ENCODE data around the gene KRT37. TPM values are rescaled to one million over a fixed set of nuclear protein-coding genes. Genes with fewer than 3 reads are reported as not detected.

Gene KRT37
- total and polyA plus RNA-seq, 9 of the 15 experiments (the other 6 are each of a cell fraction or from before 2014, with no cell fraction given), result not detected

GRCh38 chr17:41440531-41441033 is 16.2 kb upstream of the KRT37 start, which contains the start of gene KRT38:
KRT38 (minus strand) TSS chr17:41440983; CDS start chr17:41440921, 62 bp downstream.
- ChIA-PET POLR2A (no interaction called here), CTCF (ENCODE audit: low intra/inter-chr PET ratio) (no interaction called here)
- BruUV-seq (replicated peaks), result no TSS peak
- no peak within 1 kb of the TSS for H3K9ac ChIP-seq (ENCODE audit: insufficient read depth in 1 of 2, low read depth in 2 of 2, low read length in 2 of 2)
- in situ Hi-C loops (cut with MboI) (no loop called here), intact Hi-C loops (cut with micrococcal nuclease) (no loop called here)
- H3K9me3 ChIP-seq (replicated peaks; ENCODE audit: control insufficient read depth, insufficient read depth, low read depth, low read length), result no peaks in the 10 kb centered on the region
- no peak within 1 kb of the TSS for H3K27ac ChIP-seq (ENCODE audit: extremely low read depth, low read depth, low read length)
- H3K9me1 ChIP-seq (ENCODE audit: control insufficient read depth, insufficient read depth, low read length), result no peaks in the 10 kb centered on the region
- no peak for FAIRE-seq
- H4K20me1 ChIP-seq (replicated peaks; ENCODE audit: control insufficient read depth, insufficient read depth, low read length), result no peaks in the 10 kb centered on the region
- no peak for ATAC-seq
- no peak for DNase-seq (ENCODE audit: extremely low read depth in 1 of 4, low spot score in 3 of 4)
- no peaks in the 10 kb centered on the region for H3K4me1 ChIP-seq (replicated peaks in 1 of 2; ENCODE audit: control insufficient read depth in 2 of 2, insufficient read depth in 2 of 2, low read length in 2 of 2)
- H3K27me3 ChIP-seq (ENCODE audit: control insufficient read depth in 2 of 2, insufficient read depth in 2 of 2, low read length in 2 of 2), result peaks cover 4 to 39% of the 10 kb centered on the region in 2 experiments; a peak in 4 of 5 replicates
- H2AFZ ChIP-seq (ENCODE audit: low read depth, low read length), result no peak within 1 kb of the TSS
- H3K36me3 ChIP-seq (ENCODE audit: control insufficient read depth, insufficient read depth, low read length), result no peaks in the 10 kb centered on the region
- H3K4me3 ChIP-seq, result no peak within 1 kb of the TSS
- TF ChIP-seq ZNF444 (CRISPR knock-in tag; IDR thresholded peaks at IDR 0.05) (no peak), FOS (IDR thresholded peaks at IDR 0.05; ENCODE audit: extremely low read depth, insufficient read length) (no peak), PKNOX1 (IDR thresholded peaks at IDR 0.05) (no peak), GTF2F1 (IDR thresholded peaks at IDR 0.05; ENCODE audit: low read depth, low read length) (no peak), DLX4 (CRISPR knock-in tag; IDR thresholded peaks at IDR 0.05) (no peak), ZNF407 (IDR thresholded peaks at IDR 0.05; ENCODE audit: low read depth) (no peak), ELF4 (CRISPR knock-in tag; IDR thresholded peaks at IDR 0.05) (no peak), SRSF7 (optimal IDR thresholded peaks at IDR 0.05; ENCODE audit: low read depth, low read length) (no peak), CC2D1A (IDR thresholded peaks at IDR 0.05) (no peak), ZNF282 (CRISPR knock-in tag; IDR thresholded peaks at IDR 0.05) (no peak), ZNF707 (CRISPR knock-in tag; conservative IDR thresholded peaks at IDR 0.05) (no peak), SIRT6 (IDR thresholded peaks at IDR 0.05; ENCODE audit: low read depth, low read length) (no peak), BMI1 (IDR thresholded peaks at IDR 0.05; ENCODE audit: low read length) (no peak), ZC3H11A (IDR thresholded peaks at IDR 0.05; ENCODE audit: low read depth, low read length) (no peak), MCM7 (IDR thresholded peaks at IDR 0.05) (no peak), ZNF436 (CRISPR knock-in tag; IDR thresholded peaks at IDR 0.05) (no peak)
- no peak within 1 kb of the TSS for H3K4me2 ChIP-seq (ENCODE audit: insufficient read depth, low read length)
- WGBS (ENCODE audit: insufficient coverage, low coverage, missing lambda C conversion rate), result 0% methylated on average over 10 of the region's 10 CpGs
- H3K79me2 ChIP-seq (ENCODE audit: control insufficient read depth, insufficient read depth, low read length), result no peaks in the 10 kb centered on the region; the same call in 2 of the 3 replicates

Measured in K562 (cell line).